ENCODE data around the gene CIRBP. TPM values are rescaled to one million over a fixed set of nuclear protein-coding genes. Genes with fewer than 3 reads are reported as not detected.

The CIRBP gene
- total RNA-seq, 1 donor = 380 TPM

- no peak for DNase-seq (ENCODE audit: insufficient read length, low spot score, missing footprints)
- H3K4me1 ChIP-seq (ENCODE audit: insufficient read depth, low read length) = peaks cover 2% of the 10 kb centered on the region
- no peak for TF ChIP-seq CTCF (IDR thresholded peaks at IDR 0.05; ENCODE audit: extremely low read depth, low read depth, low read length)
- H3K27ac ChIP-seq (ENCODE audit: low read depth, low read length) = no peak overlapping the region
- H3K36me3 ChIP-seq (ENCODE audit: insufficient read depth, low read length) = peaks cover 14% of the 10 kb centered on the region
- H3K9me3 ChIP-seq (ENCODE audit: low read depth, low read length) = no peaks in the 10 kb centered on the region
- no peak overlapping the region for H3K4me2 ChIP-seq (ENCODE audit: insufficient read depth, low read length)
- peaks cover 18% of the 10 kb centered on the region for H4K20me1 ChIP-seq (ENCODE audit: insufficient read depth, low read length)
- peaks cover 16% of the 10 kb centered on the region for H3K79me2 ChIP-seq (ENCODE audit: insufficient read depth, low read length)
- H3K27me3 ChIP-seq (ENCODE audit: insufficient read depth, low read length) = no peaks in the 10 kb centered on the region
- no peak overlapping the region for H3K4me3 ChIP-seq (ENCODE audit: insufficient read depth, low read length)
- H2AFZ ChIP-seq (ENCODE audit: low read length) = no peak overlapping the region
Observed at GRCh38 chr19:1233115-1233667, 35.9 kb upstream of the CIRBP start.

DNA sequence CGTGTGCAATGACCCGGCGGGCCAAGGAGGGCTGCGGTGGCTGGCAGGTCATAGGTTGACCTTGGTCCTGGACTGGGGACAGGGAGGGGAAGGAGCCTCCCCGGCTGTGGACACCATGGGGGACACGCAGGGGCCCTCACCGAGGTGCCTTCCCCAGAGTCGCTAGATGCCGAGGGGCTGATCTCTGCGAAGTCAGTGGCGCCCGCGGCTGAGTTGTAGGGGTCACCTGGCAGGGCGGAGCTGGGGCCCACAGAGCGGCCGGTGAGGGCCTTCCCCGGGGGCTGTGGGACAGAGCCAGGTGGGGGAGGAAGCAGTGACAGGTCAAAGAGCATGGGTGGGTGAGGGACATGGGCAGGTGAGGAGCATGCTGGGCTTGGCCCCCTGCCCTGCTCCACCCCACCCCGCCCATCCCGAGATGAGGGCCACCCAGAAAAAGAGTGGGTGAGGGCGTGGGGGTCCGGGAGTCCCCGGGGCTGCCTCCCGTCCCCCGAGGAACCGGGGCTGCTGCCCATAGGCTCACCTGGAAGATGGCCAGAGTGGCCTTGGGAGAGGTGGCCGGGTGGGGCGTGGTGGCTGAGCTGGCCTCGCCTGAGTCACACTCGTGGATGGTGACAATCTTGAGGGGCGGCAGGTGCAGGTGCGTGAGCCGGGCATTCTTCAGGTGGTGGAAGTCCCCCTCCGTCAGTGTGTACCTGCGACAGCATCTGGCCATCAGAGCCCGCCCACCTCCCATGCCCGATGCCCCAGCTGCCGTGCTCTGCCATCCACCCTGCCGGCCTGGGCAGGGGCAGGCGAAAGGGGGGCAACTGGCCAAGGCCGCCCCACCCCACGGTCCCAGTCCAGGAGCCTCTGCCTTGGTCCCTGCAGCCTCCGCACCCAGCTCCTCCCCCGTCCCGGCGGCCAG, 34.8 kb upstream of the CIRBP start:
- peaks cover 16% of the 10 kb centered on the region for H3K79me2 ChIP-seq (ENCODE audit: insufficient read depth, low read length)
- no peak overlapping the region for H3K4me3 ChIP-seq (ENCODE audit: insufficient read depth, low read length)
- H4K20me1 ChIP-seq (ENCODE audit: insufficient read depth, low read length) = peaks cover 21% of the 10 kb centered on the region
- TF ChIP-seq CTCF (IDR thresholded peaks at IDR 0.05; ENCODE audit: extremely low read depth, low read depth, low read length) = no peak
- H3K27me3 ChIP-seq (ENCODE audit: insufficient read depth, low read length) = no peaks in the 10 kb centered on the region
- H2AFZ ChIP-seq (ENCODE audit: low read length) = no peak overlapping the region
- H3K9me3 ChIP-seq (ENCODE audit: low read depth, low read length) = no peaks in the 10 kb centered on the region
- H3K4me1 ChIP-seq (ENCODE audit: insufficient read depth, low read length) = peaks cover 2% of the 10 kb centered on the region
- DNase-seq (ENCODE audit: insufficient read length, low spot score, missing footprints) = peak; percentile 89
- H3K27ac ChIP-seq (ENCODE audit: low read depth, low read length) = no peak overlapping the region
- no peak overlapping the region for H3K4me2 ChIP-seq (ENCODE audit: insufficient read depth, low read length)
- peaks cover 14% of the 10 kb centered on the region for H3K36me3 ChIP-seq (ENCODE audit: insufficient read depth, low read length)

- Histone ChIP-seq H3K27me3 (ENCODE audit: insufficient read depth, low read length) (no peaks in the 10 kb centered on the region), H3K4me3 (ENCODE audit: insufficient read depth, low read length) (no peak overlapping the region), H3K27ac (ENCODE audit: low read depth, low read length) (no peak overlapping the region), H3K4me1 (ENCODE audit: insufficient read depth, low read length) (peaks cover 7% of the 10 kb centered on the region), H4K20me1 (ENCODE audit: insufficient read depth, low read length) (peaks cover 21% of the 10 kb centered on the region), H3K9me3 (ENCODE audit: low read depth, low read length) (no peaks in the 10 kb centered on the region), H3K4me2 (ENCODE audit: insufficient read depth, low read length) (no peak overlapping the region), H2AFZ (ENCODE audit: low read length) (no peak overlapping the region), H3K36me3 (ENCODE audit: insufficient read depth, low read length) (peaks cover 14% of the 10 kb centered on the region), H3K79me2 (ENCODE audit: insufficient read depth, low read length) (peaks cover 16% of the 10 kb centered on the region)
- no peak for DNase-seq (ENCODE audit: insufficient read length, low spot score, missing footprints)
- no peak for TF ChIP-seq CTCF (IDR thresholded peaks at IDR 0.05; ENCODE audit: extremely low read depth, low read depth, low read length)
Observed at GRCh38 chr19:1234955-1235380, 34.2 kb upstream of the CIRBP start.

Measured in osteoblast (primary cell).